Measurements from ENCODE around the gene RALGAPA1. TPM values are rescaled to one million over a fixed set of nuclear protein-coding genes. Genes with fewer than 3 reads are reported as not detected.

The RALGAPA1 gene
- total and polyA plus RNA-seq, 2 of the 13 experiments (the other 11 are each of a cell fraction or from before 2014, with no cell fraction given), result 65.0 to 89.2 TPM

GRCh38 chr14:35533357-35534207 lies 275.5 kb downstream of the RALGAPA1 start, which contains the start of gene INSM2 (continued):
- TF ChIP-seq PRDM10 (CRISPR knock-in tag; IDR thresholded peaks at IDR 0.05; ENCODE audit: low read depth) (no peak), ZBTB7B (CRISPR knock-in tag; IDR thresholded peaks at IDR 0.05) (peak; percentile 45; the same call in 1 of the 2 replicates), CSRNP2 (CRISPR knock-in tag; conservative IDR thresholded peaks at IDR 0.05; ENCODE audit: low read depth) (no peak), KDM2A (CRISPR knock-in tag; IDR thresholded peaks at IDR 0.05; ENCODE audit: borderline replicate concordance, low read depth) (peak; percentile 85), ZNF614 (CRISPR knock-in tag; IDR thresholded peaks at IDR 0.05; ENCODE audit: borderline replicate concordance) (peak; percentile 43; the same call in 1 of the 2 replicates), ZNF160 (CRISPR knock-in tag; IDR thresholded peaks at IDR 0.05) (peak; percentile 95), SIN3A (IDR thresholded peaks at IDR 0.05; ENCODE audit: borderline replicate concordance, low read depth, low read length) (no peak), NFKB2 (CRISPR knock-in tag; IDR thresholded peaks at IDR 0.05; ENCODE audit: borderline replicate concordance) (peak; percentile 89; the same call in 1 of the 2 replicates), MBD4 (IDR thresholded peaks at IDR 0.05; ENCODE audit: borderline replicate concordance, low read length) (no peak), ZNF776 (CRISPR knock-in tag; IDR thresholded peaks at IDR 0.05) (peak; percentile 99), RCOR2 (CRISPR knock-in tag; IDR thresholded peaks at IDR 0.05) (no peak; the same call in 1 of the 2 replicates), ZNF563 (CRISPR knock-in tag; IDR thresholded peaks at IDR 0.05) (peak; percentile 99), AGO1 (IDR thresholded peaks at IDR 0.05; ENCODE audit: low read depth, low read length, poor library complexity, severe bottlenecking) (peak; percentile 63), ZNF616 (CRISPR knock-in tag; IDR thresholded peaks at IDR 0.05; ENCODE audit: low read depth) (peak; percentile 77; the same call in 1 of the 2 replicates), ARNTL (CRISPR knock-in tag; IDR thresholded peaks at IDR 0.05) (peak; percentile 84)
